ENCODE results near the gene TRMT11. TPM values are rescaled to one million over a fixed set of nuclear protein-coding genes. Genes with fewer than 3 reads are reported as not detected.

The TRMT11 gene
- 10 to 100 TPM; 14.9 to 20.8 TPM for total RNA-seq

DNA sequence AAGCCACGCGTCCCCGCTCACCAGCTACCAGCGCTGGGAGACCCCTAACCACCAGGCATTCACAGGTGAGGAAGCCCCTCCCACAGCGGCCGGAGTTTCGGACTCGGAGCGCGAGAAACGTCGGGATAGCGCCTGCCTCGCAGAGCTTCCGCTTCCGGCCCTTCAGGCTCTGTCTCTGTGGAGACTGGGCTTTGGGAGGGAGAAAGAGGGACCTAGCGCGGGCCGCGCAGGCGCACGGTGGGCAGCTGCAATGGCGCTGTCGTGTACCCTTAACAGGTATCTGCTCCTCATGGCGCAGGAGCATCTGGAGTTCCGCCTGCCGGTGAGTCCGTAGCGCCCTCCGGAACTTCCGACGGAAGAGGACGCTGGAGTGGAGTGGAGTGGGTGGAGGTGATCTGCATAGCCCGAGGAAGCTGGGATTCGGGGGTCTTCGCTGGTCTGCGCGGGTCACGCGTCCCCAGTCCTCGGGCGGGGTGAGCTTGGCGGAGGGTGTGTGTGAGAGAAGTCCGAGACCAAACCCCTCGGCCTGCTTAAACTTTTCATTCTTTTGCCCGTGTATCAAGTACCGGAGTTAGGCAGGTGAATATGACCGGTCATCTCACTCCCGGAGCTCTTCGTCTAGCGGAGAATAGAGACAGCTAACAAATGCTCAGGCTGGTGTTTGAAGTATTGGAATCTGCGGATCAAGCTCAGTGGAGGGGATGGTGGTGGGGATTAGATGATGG lies at the start of gene TRMT11:
Gene TRMT11, plus strand, starts transcription at position 240 of the 725 bp plus-strand sequence. Its CDS starts 11 bp downstream, at position 251.

DNA sequence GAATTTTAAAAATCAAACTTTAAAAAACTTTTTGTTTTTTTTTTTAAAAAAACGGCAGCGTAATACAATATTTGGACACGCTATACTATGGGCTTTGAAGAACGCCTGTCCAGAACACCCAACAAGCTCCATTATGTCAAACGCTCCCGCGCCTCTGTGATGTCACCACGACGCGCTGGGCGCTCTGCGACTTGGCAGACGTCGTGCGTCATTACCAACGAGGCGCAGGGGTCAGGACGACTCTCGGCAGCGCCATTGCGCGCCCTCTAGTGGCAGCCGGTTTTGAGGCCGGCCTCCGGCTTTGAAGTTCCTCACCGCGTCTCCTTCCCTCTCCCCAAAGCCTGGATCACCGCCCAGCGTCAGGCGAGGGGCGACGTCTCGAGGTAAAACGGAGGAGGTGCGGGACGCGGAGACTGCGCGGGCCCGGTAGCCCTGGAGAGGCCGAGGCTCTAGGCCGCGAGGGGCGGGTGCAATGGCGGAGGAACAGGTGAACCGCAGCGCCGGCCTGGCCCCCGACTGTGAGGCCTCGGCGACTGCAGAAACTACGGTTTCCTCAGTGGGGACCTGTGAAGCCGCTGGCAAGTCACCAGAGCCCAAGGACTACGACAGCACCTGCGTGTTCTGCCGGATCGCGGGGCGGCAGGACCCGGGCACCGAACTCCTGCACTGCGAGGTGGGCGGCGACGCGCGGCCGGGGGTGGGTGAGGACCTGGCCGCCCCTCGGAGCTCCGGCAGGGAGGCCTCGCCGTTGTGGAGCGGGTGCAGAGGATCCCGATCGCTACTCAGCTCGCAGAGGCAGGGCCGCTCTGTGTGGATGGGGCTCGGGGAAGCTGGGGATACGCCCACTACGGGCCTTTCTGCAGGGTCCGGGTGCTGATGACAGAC lies 29.6 kb upstream of the TRMT11 start, which contains the start of gene HINT3:
Gene HINT3, plus strand, starts transcription at position 265 of the 885 bp plus-strand sequence. Its CDS starts 208 bp downstream, at position 473.

Other genes starting within 250 kb of the TRMT11 start
- not detected for gene HEY2, start 236.9 kb upstream of the TRMT11 start, total RNA-seq
- gene NCOA7, start 195.6 kb upstream of the TRMT11 start, total RNA-seq: 10 to 100 TPM; 31.7 to 33.1 TPM
- 1 to 10 TPM; 9.1 to 9.2 TPM for gene HINT3, start 29.8 kb upstream of the TRMT11 start, total RNA-seq